DOHH2 (cell line): Measurements from ENCODE around the gene S100PBP.

Experiments
- CTCF ChIP-seq: fragments of 200-600 bp; sonication (generic); IDR thresholded peaks from one replicate; pipeline ENCODE4 v1.5.1; 2014; ENCODE audit warnings: antibody characterized with exemption, mild to moderate bottlenecking, low read depth, low read length; ENCODE audit not compliant: poor library complexity, severe bottlenecking
- EZH2phosphoT487 ChIP-seq: fragments of 200-600 bp; sonication (generic); IDR thresholded peaks from 2 replicates; pipeline ENCODE4 v1.6.1; 2017; ENCODE audit warnings: borderline replicate concordance, mild to moderate bottlenecking, antibody characterized with exemption, low read length, moderate library complexity, mixed read lengths

DNA sequence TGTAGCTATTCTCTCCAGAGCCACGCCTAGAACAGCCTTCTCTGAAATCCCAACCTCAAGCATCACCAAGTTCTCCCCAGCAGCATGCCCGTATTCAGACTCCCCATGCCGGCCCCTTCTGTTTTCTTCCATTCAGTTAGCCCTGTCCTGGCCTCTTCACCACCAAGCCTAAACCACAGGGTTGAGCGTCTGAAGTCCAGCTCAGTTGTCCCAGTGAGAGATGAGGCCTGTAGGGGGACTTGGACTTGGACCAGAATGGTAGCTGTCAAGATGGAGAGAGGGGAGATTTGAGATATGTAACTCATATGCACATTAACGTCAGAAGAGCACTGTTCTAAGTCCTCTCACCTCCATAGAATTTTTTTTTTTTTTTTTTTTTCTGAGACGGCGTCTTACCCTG lies 89.2 kb downstream of the S100PBP start:
- no peak for TF ChIP-seq CTCF
- TF ChIP-seq EZH2phosphoT487 = no peak
